Mesothelial cell of epicardium (in vitro differentiated cells): Measurements from ENCODE around the gene TES. TPM values are rescaled to one million over a fixed set of nuclear protein-coding genes. Genes with fewer than 3 reads are reported as not detected.

ENCODE experiments used
- DNase-seq, 2 experiments: peaks; one replicate each; pipeline ENCODE4 v3.0.0; 2021; ENCODE audit warnings: low spot score in 2 of 2; ENCODE audit not compliant: unreplicated experiment in 2 of 2
- H3K27ac Mint-ChIP-seq: 2 replicates; pipeline ENCODE4 v1.8.0; 2021; ENCODE audit warnings: mixed read lengths
- H3K27me3 Mint-ChIP-seq: 2 replicates; pipeline ENCODE4 v1.8.0; 2021; ENCODE audit warnings: low read depth, mixed read lengths
- H3K36me3 Mint-ChIP-seq: 2 replicates; pipeline ENCODE4 v1.8.0; 2021; ENCODE audit warnings: mixed read lengths
- H3K4me1 Mint-ChIP-seq: 2 replicates; pipeline ENCODE4 v1.8.0; 2021; ENCODE audit warnings: mixed read lengths
- H3K4me3 Mint-ChIP-seq: 2 replicates; pipeline ENCODE4 v1.8.0; 2021; ENCODE audit warnings: mild to moderate bottlenecking, moderate library complexity, mixed read lengths
- H3K9me3 Mint-ChIP-seq: 2 replicates; pipeline ENCODE4 v1.8.0; 2021; ENCODE audit warnings: mixed read lengths
- CTCF ChIP-seq: fragments of 200-600 bp; sonication (generic); IDR thresholded peaks from one replicate; pipeline ENCODE4 v1.5.0; 2021; ENCODE audit warnings: antibody characterized with exemption; ENCODE audit not compliant: unreplicated experiment
- total RNA-seq: library from RNA; stranded (reverse); gene quantifications from 3 replicates; pipeline ENCODE4 v1.2.1, GENCODE V29; 2021

The TES gene
- total RNA-seq, 1 donor from 2014 or later, result 131 TPM

GRCh38 chr7:116271161-116271913 lies 61.0 kb downstream of the TES start:
- Mint-ChIP-seq H3K9me3 (peaks cover 10% of the 10 kb centered on the region), H3K4me3 (no peak overlapping the region), H3K27me3 (no peaks in the 10 kb centered on the region), H3K4me1 (peaks cover 16% of the 10 kb centered on the region), H3K27ac (peak overlapping the region; percentile 88), H3K36me3 (no peaks in the 10 kb centered on the region)
- DNase-seq, result no peak
- TF ChIP-seq CTCF, result no peak

DNA sequence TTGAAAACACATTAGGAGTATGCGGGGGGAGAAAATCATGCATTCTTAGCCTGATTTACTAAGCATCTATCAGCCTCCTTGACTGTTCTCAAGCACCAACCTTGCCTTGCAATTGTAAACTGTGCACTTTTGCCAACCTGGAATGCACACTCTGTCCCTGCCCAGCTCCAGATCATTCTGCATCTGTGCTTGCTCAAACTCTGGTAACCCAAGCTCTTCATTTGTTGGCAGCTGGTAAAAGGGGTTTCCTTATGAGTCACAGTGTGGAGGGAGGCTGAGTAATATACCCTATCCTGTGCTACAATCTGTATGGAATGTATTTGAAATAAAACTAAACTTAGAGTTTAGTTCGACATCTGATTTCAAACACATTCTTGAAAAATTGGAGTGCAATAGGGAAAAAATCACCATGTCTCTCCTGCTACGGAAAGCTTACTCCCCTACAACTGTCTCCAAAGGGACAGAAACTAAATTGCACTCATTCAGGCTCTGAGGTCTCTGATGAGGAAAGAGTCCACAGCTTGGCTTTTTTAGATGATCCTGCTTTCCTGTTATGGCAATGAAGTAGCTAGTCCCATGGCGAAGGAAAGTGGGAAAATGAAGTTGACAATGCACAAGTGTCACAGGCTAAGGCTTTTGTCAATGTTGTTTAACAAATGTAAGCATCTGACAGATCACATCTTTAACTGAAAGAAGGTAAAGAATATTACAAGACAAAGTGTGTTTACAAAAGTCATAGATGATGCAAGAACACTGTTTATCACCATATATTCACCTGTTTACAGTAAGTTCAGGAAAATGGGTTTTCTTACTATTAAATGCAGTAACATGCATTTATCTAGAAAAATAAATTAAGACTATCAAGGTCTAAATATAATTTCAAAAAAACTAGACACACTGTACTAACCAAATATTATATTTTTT lies 61.9 kb downstream of the TES start:
- peaks cover 19% of the 10 kb centered on the region for H3K9me3 Mint-ChIP-seq
- H3K4me3 Mint-ChIP-seq, result no peak overlapping the region
- no peaks in the 10 kb centered on the region for H3K27me3 Mint-ChIP-seq
- peak overlapping the region; percentile 88 for H3K27ac Mint-ChIP-seq
- peaks cover 16% of the 10 kb centered on the region for H3K4me1 Mint-ChIP-seq
- DNase-seq, result no peak
- no peaks in the 10 kb centered on the region for H3K36me3 Mint-ChIP-seq
- TF ChIP-seq CTCF, result no peak

DNA sequence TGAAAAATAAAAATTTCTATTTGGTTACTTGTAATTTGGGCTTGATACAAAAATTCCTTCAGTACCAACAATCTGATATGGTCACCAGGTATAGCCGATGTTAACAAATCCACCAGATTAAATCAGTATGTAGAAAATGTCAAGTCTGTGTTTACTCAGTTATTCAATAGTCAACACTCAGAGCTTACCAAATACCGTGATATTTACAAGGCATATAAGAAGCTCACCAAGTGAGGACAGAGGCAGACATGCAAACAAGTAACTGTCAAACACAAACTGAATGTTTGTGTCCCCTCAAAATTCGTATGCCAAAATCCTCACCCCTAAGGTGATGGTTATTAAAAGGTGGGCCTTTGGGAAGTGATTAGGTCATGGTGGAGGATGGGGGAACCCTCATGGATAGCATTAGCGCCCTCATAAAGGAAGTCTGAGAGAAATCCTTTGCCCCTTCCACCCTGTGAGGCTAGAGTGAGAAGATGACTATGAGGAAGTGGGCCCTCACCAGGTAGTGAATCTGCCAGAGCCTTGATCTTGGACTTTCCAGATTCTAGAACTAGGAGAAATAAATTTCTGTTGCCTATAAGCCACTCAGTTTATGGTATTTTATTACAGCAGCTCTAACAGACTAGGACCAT lies 63.1 kb downstream of the TES start:
- peaks cover 16% of the 10 kb centered on the region for H3K4me1 Mint-ChIP-seq
- H3K9me3 Mint-ChIP-seq, result peaks cover 24% of the 10 kb centered on the region
- H3K36me3 Mint-ChIP-seq, result no peaks in the 10 kb centered on the region
- no peak overlapping the region for H3K27ac Mint-ChIP-seq
- no peak overlapping the region for H3K4me3 Mint-ChIP-seq
- no peak for DNase-seq
- no peaks in the 10 kb centered on the region for H3K27me3 Mint-ChIP-seq
- TF ChIP-seq CTCF, result no peak

DNA sequence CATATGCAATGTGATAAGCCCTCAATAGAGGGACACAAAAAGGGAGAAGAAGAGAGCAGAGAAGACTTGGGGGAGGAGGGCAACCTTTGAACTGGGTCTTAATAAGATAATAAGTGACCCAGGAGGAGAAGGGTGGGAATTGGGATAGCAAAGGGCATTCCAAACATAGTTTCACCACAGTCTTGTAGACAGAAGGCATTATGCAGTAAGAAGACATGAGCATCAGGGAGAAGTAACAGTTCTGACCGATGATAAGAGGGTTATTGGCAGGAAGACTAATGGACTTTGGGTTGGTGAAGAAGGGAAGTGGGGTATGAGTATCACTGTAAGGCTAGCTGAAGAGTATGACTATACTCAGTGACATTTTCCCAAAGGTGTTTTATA lies 63.6 kb downstream of the TES start:
- Mint-ChIP-seq H3K4me3 (no peak overlapping the region), H3K27ac (no peak overlapping the region), H3K9me3 (peaks cover 24% of the 10 kb centered on the region), H3K36me3 (no peaks in the 10 kb centered on the region), H3K4me1 (peaks cover 16% of the 10 kb centered on the region), H3K27me3 (no peaks in the 10 kb centered on the region)
- no peak for TF ChIP-seq CTCF
- no peak for DNase-seq

DNA sequence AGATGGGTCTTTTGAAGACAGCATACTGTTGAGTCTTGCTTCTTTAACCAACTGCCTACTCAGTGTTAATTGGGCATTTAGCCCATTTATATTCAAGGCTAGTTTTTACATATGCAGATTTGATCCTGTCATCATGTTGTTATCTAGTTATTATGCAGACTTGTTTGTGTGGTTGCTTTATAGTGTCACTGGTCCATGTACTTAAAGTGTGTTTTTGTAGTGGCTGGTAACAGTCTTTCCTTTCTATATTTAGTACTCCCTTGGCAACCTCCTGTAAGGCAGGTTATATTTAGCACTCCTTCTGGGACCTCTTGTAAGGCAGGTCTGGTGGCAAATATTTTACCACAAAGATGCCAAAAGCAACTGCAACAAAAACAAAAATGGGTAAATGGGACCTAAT lies 66.7 kb downstream of the TES start:
- Mint-ChIP-seq H3K9me3 (peaks cover 24% of the 10 kb centered on the region), H3K4me1 (peaks cover 7% of the 10 kb centered on the region), H3K4me3 (no peak overlapping the region), H3K27ac (no peak overlapping the region), H3K27me3 (no peaks in the 10 kb centered on the region), H3K36me3 (no peaks in the 10 kb centered on the region)
- TF ChIP-seq CTCF, result no peak
- DNase-seq, result no peak
